GM23338 (cell line): Measurements from ENCODE around the gene RASSF4. TPM values are rescaled to one million over a fixed set of nuclear protein-coding genes. Genes with fewer than 3 reads are reported as not detected.

Source experiments
- ATAC-seq: fragments of 200-7000 bp; cut with Tn5 transposase; 3 replicates; pipeline ENCODE4 v1.9.1; 2020
- DNase-seq: peaks from one replicate; pipeline ENCODE4 v3.0.0-alpha.2; 2015; ENCODE audit warnings: low spot score
- H2AFZ ChIP-seq: fragments of 200-600 bp; sonication (generic); 2 replicates; pipeline ENCODE4 v1.8.0; 2016; ENCODE audit warnings: antibody characterized with exemption, mild to moderate bottlenecking, moderate library complexity
- H3F3A ChIP-seq: fragments of 200-600 bp; sonication (generic); replicated peaks from 2 replicates; pipeline ENCODE4 v1.8.0; 2017; ENCODE audit warnings: antibody characterized with exemption, mixed run types, low read depth
- H3K27ac ChIP-seq: fragments of 200-600 bp; sonication (generic); 2 replicates; pipeline ENCODE4 v1.6.1; 2016; ENCODE audit warnings: low read depth
- H3K27me3 ChIP-seq: fragments of 200-600 bp; sonication (generic); 2 replicates; pipeline ENCODE4 v1.8.0; 2016; ENCODE audit warnings: mild to moderate bottlenecking, mixed run types, moderate library complexity; ENCODE audit not compliant: insufficient read depth
- H3K36me3 ChIP-seq: fragments of 200-600 bp; sonication (generic); 2 replicates; pipeline ENCODE4 v1.8.0; 2016; ENCODE audit warnings: mild to moderate bottlenecking; ENCODE audit not compliant: insufficient read depth
- H3K4me1 ChIP-seq: fragments of 200-600 bp; sonication (generic); 2 replicates; pipeline ENCODE4 v1.8.0; 2016; ENCODE audit warnings: mild to moderate bottlenecking, moderate library complexity; ENCODE audit not compliant: insufficient read depth
- H3K4me2 ChIP-seq: fragments of 200-600 bp; sonication (generic); 2 replicates; pipeline ENCODE4 v1.7.1; 2017; ENCODE audit warnings: mixed run types
- H3K4me3 ChIP-seq: fragments of 200-600 bp; sonication (generic); 2 replicates; pipeline ENCODE4 v1.6.1; 2016; ENCODE audit warnings: mixed run types
- H3K79me2 ChIP-seq: fragments of 200-600 bp; sonication (generic); replicated peaks from 2 replicates; pipeline ENCODE4 v1.8.0; 2017; ENCODE audit warnings: mild to moderate bottlenecking; ENCODE audit not compliant: insufficient read depth
- H3K9me2 ChIP-seq: fragments of 200-600 bp; sonication (generic); 2 replicates; pipeline ENCODE4 v1.8.0; 2017; ENCODE audit not compliant: insufficient read depth
- H4K20me1 ChIP-seq: fragments of 200-600 bp; sonication (generic); replicated peaks from 2 replicates; pipeline ENCODE4 v1.8.0; 2017; ENCODE audit warnings: mild to moderate bottlenecking; ENCODE audit not compliant: insufficient read depth
- H3K27ac Mint-ChIP-seq: 2 replicates; pipeline ENCODE4 v1.8.0; 2020; ENCODE audit warnings: inconsistent platforms, mild to moderate bottlenecking, moderate library complexity, mixed read lengths
- H3K27me3 Mint-ChIP-seq: 3 replicates; pipeline ENCODE4 v1.8.0; 2022; ENCODE audit warnings: low read depth, mild to moderate bottlenecking, moderate library complexity, mixed read lengths, inconsistent platforms; ENCODE audit not compliant: insufficient read depth, poor library complexity
- H3K36me3 Mint-ChIP-seq: 3 replicates; pipeline ENCODE4 v1.8.0; 2021; ENCODE audit warnings: low read depth, mild to moderate bottlenecking, inconsistent platforms, moderate library complexity, mixed read lengths
- H3K4me1 Mint-ChIP-seq: 3 replicates; pipeline ENCODE4 v1.8.0; 2020; ENCODE audit warnings: mild to moderate bottlenecking, inconsistent platforms, mixed read lengths
- H3K4me3 Mint-ChIP-seq: 3 replicates; pipeline ENCODE4 v1.8.0; 2021; ENCODE audit warnings: moderate library complexity, mild to moderate bottlenecking, inconsistent platforms, mixed read lengths
- H3K9me3 Mint-ChIP-seq: 3 replicates; pipeline ENCODE4 v1.8.0; 2020; ENCODE audit warnings: moderate library complexity, mild to moderate bottlenecking, inconsistent platforms, mixed read lengths
- EZH2phosphoT487 ChIP-seq: fragments of 200-600 bp; sonication (generic); IDR thresholded peaks from one replicate; pipeline ENCODE4 v1.8.1; 2018; ENCODE audit warnings: antibody characterized with exemption; ENCODE audit not compliant: unreplicated experiment
- NANOG ChIP-seq: IDR thresholded peaks from 2 replicates; pipeline ENCODE4 v1.6.1; 2016; ENCODE audit warnings: antibody characterized with exemption, borderline replicate concordance
- POLR2AphosphoS5 ChIP-seq: IDR thresholded peaks from 2 replicates; pipeline ENCODE4 v1.6.1; 2016; ENCODE audit warnings: antibody characterized with exemption, low read depth
- ZNF331 ChIP-seq: fragments of 250-450 bp; sonication (Bioruptor Pico); IDR thresholded peaks from 2 replicates; pipeline ENCODE4 v1.5.0; 2020; ENCODE audit warnings: low read depth, mild to moderate bottlenecking, moderate library complexity
- polyA plus RNA-seq: library from polyadenylated mRNA; unstranded; fragments of >200 nt; fragmentation: Nextera tagmentation; extraction: Ambion mirVana; gene quantifications from 2 replicates; pipeline ENCODE4 v1.2.1, GENCODE V29; 2016
- total RNA-seq: library from RNA; depleted of rRNA; stranded (reverse); fragments of >200 nt; shearing (Covaris generic); gene quantifications from 2 replicates; pipeline ENCODE4 v1.2.3, GENCODE V29; 2014
- TF ChIP-seq, protein P1 (sequence below), 2 experiments: fragments of 200-600 bp in 1 of 2; sonication (generic) in 1 of 2; conservative IDR thresholded peaks; 2 replicates each; pipeline versions ENCODE4 v1.5.1 to v1.6.1; 2016 to 2017; ENCODE audit warnings: antibody characterized with exemption in 2 of 2, low read depth in 2 of 2, mild to moderate bottlenecking in 2 of 2, moderate library complexity in 1 of 2

Gene RASSF4
- total and polyA plus RNA-seq, 2 experiments from 2014 or later, result 12.4 to 13.6 TPM

GRCh38 chr10:44965104-44965503 lies 5.5 kb downstream of the RASSF4 start:
- Histone ChIP-seq H4K20me1 (no peaks in the 10 kb centered on the region), H3F3A (peaks cover 6% of the 10 kb centered on the region; the same call in 1 of the 2 replicates), H3K79me2 (no peaks in the 10 kb centered on the region; the same call in 1 of the 2 replicates), H3K9me2 (peaks cover 9% of the 10 kb centered on the region; the same call in 1 of the 2 replicates), H3K36me3 (no peaks in the 10 kb centered on the region), H2AFZ (no peak overlapping the region), H3K4me2 (peak overlapping the region; percentile 71), H3K4me3 (peak overlapping the region; percentile 32; the same call in 1 of the 2 replicates), H3K27ac (peak overlapping the region; percentile 92), H3K4me1 (peaks cover 51% of the 10 kb centered on the region), H3K27me3 (peaks cover 8% of the 10 kb centered on the region)
- Mint-ChIP-seq H3K4me1 (peaks cover 76% of the 10 kb centered on the region), H3K4me3 (no peak overlapping the region), H3K27ac (no peak overlapping the region; the same call in 1 of the 2 replicates), H3K27me3 (peaks cover 35% of the 10 kb centered on the region), H3K9me3 (no peaks in the 10 kb centered on the region; the same call in 2 of the 3 replicates), H3K36me3 (peaks cover 4% of the 10 kb centered on the region; the same call in 1 of the 3 replicates)
- DNase-seq (no peak), ATAC-seq (peak; percentile 53)
- TF ChIP-seq ZNF331 (no peak), EZH2phosphoT487 (no peak), POLR2AphosphoS5 (no peak), NANOG (no peak)

DNA sequence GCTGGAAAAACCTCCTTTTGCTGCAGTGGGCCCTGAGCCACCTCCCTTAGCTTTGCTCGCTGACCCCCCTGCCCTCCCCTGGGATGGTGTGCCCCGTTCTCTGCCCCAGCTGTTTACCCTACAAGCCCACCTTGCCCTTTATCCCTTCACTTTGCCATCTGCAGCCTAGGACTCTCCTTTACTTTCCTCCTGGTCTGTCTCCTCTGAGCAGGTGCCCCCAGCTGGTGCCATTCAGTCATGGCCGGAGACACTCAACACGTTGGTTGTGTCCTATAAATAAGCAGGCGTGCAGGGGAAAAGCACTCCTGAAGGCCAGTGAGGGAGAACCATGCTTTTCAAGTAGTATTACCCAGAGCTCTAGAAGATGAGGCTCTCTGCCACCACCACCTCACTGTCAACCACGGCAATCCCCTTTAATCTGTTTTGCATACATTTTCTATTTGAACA lies 6.1 kb downstream of the RASSF4 start:
- peaks cover 70% of the 10 kb centered on the region for H3K4me1 Mint-ChIP-seq

More for the DNA sequence above, 6.1 kb downstream of the RASSF4 start:
- no peak for DNase-seq
- Mint-ChIP-seq H3K27ac (peak overlapping the region; percentile 58), H3K27me3 (peaks cover 31% of the 10 kb centered on the region), H3K9me3 (no peaks in the 10 kb centered on the region; the same call in 2 of the 3 replicates), H3K4me3 (no peak overlapping the region; the same call in 2 of the 3 replicates), H3K36me3 (peaks cover 6% of the 10 kb centered on the region)
- H3F3A ChIP-seq, result peaks cover 6% of the 10 kb centered on the region; the same call in 1 of the 2 replicates
- ATAC-seq, result no peak
- H3K9me2 ChIP-seq, result peaks cover 9% of the 10 kb centered on the region; the same call in 1 of the 2 replicates
- H3K79me2 ChIP-seq, result no peaks in the 10 kb centered on the region; the same call in 1 of the 2 replicates
- no peak overlapping the region for H3K4me3 ChIP-seq
- H3K27ac ChIP-seq, result peak overlapping the region; percentile 45
- H3K4me1 ChIP-seq, result peaks cover 45% of the 10 kb centered on the region
- H3K4me2 ChIP-seq, result peak overlapping the region; percentile 71
- no peaks in the 10 kb centered on the region for H3K36me3 ChIP-seq
- peaks cover 2% of the 10 kb centered on the region; the same call in 1 of the 2 replicates for H3K27me3 ChIP-seq
- no peaks in the 10 kb centered on the region for H4K20me1 ChIP-seq
- H2AFZ ChIP-seq, result no peak overlapping the region
- TF ChIP-seq ZNF331, result no peak
- TF ChIP-seq, protein P1, sequence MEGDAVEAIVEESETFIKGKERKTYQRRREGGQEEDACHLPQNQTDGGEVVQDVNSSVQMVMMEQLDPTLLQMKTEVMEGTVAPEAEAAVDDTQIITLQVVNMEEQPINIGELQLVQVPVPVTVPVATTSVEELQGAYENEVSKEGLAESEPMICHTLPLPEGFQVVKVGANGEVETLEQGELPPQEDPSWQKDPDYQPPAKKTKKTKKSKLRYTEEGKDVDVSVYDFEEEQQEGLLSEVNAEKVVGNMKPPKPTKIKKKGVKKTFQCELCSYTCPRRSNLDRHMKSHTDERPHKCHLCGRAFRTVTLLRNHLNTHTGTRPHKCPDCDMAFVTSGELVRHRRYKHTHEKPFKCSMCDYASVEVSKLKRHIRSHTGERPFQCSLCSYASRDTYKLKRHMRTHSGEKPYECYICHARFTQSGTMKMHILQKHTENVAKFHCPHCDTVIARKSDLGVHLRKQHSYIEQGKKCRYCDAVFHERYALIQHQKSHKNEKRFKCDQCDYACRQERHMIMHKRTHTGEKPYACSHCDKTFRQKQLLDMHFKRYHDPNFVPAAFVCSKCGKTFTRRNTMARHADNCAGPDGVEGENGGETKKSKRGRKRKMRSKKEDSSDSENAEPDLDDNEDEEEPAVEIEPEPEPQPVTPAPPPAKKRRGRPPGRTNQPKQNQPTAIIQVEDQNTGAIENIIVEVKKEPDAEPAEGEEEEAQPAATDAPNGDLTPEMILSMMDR (conservative IDR thresholded peaks at IDR 0.05; ENCODE audit: low read depth in 2 of 2), result peak in 1 of 2 experiments; percentile 12; a peak in 1 of 4 replicates
